Neuronal stem cell (in vitro differentiated cells): ENCODE measurements around the gene MACF1.

Experiments
- DNase-seq: peaks from one replicate; pipeline ENCODE4 v3.0.0-alpha.2; 2013; ENCODE audit warnings: low spot score
- H2AFZ ChIP-seq: one replicate; pipeline ENCODE4 v1.6.1; 2013; ENCODE audit warnings: mild to moderate bottlenecking, low read length, inconsistent platforms
- H2AK5ac ChIP-seq: 2 replicates; pipeline ENCODE4 v1.6.1; 2013; ENCODE audit warnings: low read depth, mild to moderate bottlenecking, inconsistent platforms, low read length, moderate library complexity, mixed read lengths
- H2BK120ac ChIP-seq: 2 replicates; pipeline ENCODE4 v1.6.1; 2013; ENCODE audit warnings: low read depth, mild to moderate bottlenecking, inconsistent platforms, low read length, moderate library complexity, mixed read lengths
- H2BK12ac ChIP-seq: one replicate; pipeline ENCODE4 v1.6.1; 2013; ENCODE audit warnings: low read length, inconsistent platforms
- H2BK15ac ChIP-seq: 2 replicates; pipeline ENCODE4 v1.6.1; 2013; ENCODE audit warnings: mild to moderate bottlenecking, low read length, inconsistent platforms, mixed read lengths
- H2BK5ac ChIP-seq: one replicate; pipeline ENCODE4 v1.6.1; 2013; ENCODE audit warnings: inconsistent platforms, mild to moderate bottlenecking, low read length, moderate library complexity
- H3K14ac ChIP-seq: one replicate; pipeline ENCODE4 v1.6.1; 2013; ENCODE audit warnings: low read length, inconsistent platforms
- H3K18ac ChIP-seq: 2 replicates; pipeline ENCODE4 v1.6.1; 2013; ENCODE audit warnings: low read length, inconsistent platforms
- H3K23ac ChIP-seq: 2 replicates; pipeline ENCODE4 v1.6.1; 2013; ENCODE audit warnings: low read depth, mild to moderate bottlenecking, mixed read lengths, low read length, inconsistent platforms; ENCODE audit not compliant: poor library complexity
- H3K27ac ChIP-seq: replicated peaks from 3 replicates; pipeline ENCODE4 v1.5.1; 2013; ENCODE audit warnings: low read length, inconsistent platforms
- H3K27me3 ChIP-seq, 3 experiments: 2 replicates each; pipeline ENCODE4 v1.6.1; 2013; ENCODE audit warnings: low read length in 3 of 3, mild to moderate bottlenecking in 2 of 3, inconsistent platforms in 1 of 3, low read depth in 1 of 3, mixed read lengths in 1 of 3, moderate library complexity in 1 of 3; ENCODE audit not compliant: control insufficient read depth in 3 of 3, insufficient read depth in 3 of 3
- H3K36me3 ChIP-seq, 2 donors: replicated peaks in 1 of 2; 2 replicates each; pipeline ENCODE4 v1.6.1; 2013; ENCODE audit warnings: low read length in 2 of 2; ENCODE audit not compliant: control insufficient read depth in 2 of 2, insufficient read depth in 2 of 2
- H3K4ac ChIP-seq: 2 replicates; pipeline ENCODE4 v1.6.1; 2013; ENCODE audit warnings: inconsistent platforms, mild to moderate bottlenecking, low read length, moderate library complexity
- H3K4me1 ChIP-seq, 2 donors: 1 replicate in 1 of 2; 2 replicates in 1 of 2; pipeline ENCODE4 v1.6.1; 2013; ENCODE audit warnings: low read length in 2 of 2, low read depth in 1 of 2; ENCODE audit not compliant: control insufficient read depth in 2 of 2, insufficient read depth in 1 of 2
- H3K4me2 ChIP-seq: one replicate; pipeline ENCODE4 v1.6.1; 2013; ENCODE audit warnings: mild to moderate bottlenecking, low read length, inconsistent platforms; ENCODE audit not compliant: insufficient read depth, poor library complexity, severe bottlenecking
- H3K4me3 ChIP-seq, 2 donors: 2 replicates each; pipeline ENCODE4 v1.5.1; 2013; ENCODE audit warnings: low read length in 2 of 2, mild to moderate bottlenecking in 2 of 2, inconsistent platforms in 1 of 2, moderate library complexity in 1 of 2
- H3K79me1 ChIP-seq: one replicate; pipeline ENCODE4 v1.6.1; 2013; ENCODE audit warnings: low read depth, mild to moderate bottlenecking, inconsistent platforms, low read length, moderate library complexity
- H3K9ac ChIP-seq: one replicate; pipeline ENCODE4 v1.6.1; 2013; ENCODE audit warnings: mild to moderate bottlenecking, low read depth, low read length, inconsistent platforms; ENCODE audit not compliant: poor library complexity
- H3K9me3 ChIP-seq, 2 donors: replicated peaks in 1 of 2; 2 replicates each; pipeline versions ENCODE3 to v1.6.1; 2013; ENCODE audit warnings: low read length in 2 of 2, mild to moderate bottlenecking in 2 of 2, inconsistent platforms in 1 of 2, low read depth in 1 of 2, mixed read lengths in 1 of 2, moderate library complexity in 1 of 2; ENCODE audit not compliant: control insufficient read depth in 2 of 2, insufficient read depth in 1 of 2
- H4K8ac ChIP-seq: one replicate; pipeline ENCODE4 v1.6.1; 2013; ENCODE audit warnings: low read depth, mild to moderate bottlenecking, inconsistent platforms, low read length, moderate library complexity
- H4K91ac ChIP-seq: one replicate; pipeline ENCODE4 v1.6.1; 2013; ENCODE audit warnings: low read length, low read depth, mild to moderate bottlenecking, inconsistent platforms; ENCODE audit not compliant: poor library complexity
- WGBS, 2 donors: extraction: QIAGEN DNeasy Blood & Tissue Kit; methylation state at CpG; one replicate each; pipeline ENCODE4 v1.1.7; 2013; ENCODE audit warnings: missing lambda C conversion rate in 2 of 2, mixed read lengths in 1 of 2; ENCODE audit not compliant: insufficient read length in 2 of 2, insufficient replicate concordance in 1 of 2; ENCODE audit errors: extremely low coverage in 2 of 2; 5-methylcytosine and 5-hydroxymethylcytosine counted together

Gene MACF1

DNA sequence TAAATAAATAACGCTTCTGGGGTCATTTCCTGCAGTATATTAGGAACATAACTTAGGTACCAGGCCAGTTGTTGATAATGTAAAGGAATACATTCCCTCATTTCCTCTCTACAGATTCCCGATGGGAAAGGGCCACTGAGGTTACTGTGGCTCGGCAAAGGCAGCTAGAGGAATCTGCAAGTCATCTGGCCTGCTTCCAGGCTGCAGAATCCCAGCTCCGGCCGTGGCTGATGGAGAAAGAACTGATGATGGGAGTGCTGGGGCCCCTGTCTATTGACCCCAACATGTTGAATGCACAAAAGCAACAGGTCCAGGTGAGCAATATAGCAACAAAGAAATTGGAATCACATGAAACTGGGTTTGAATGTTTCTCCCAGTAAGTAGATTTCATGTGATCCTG is 177.3 kb downstream of the MACF1 start:
- Histone ChIP-seq H2BK12ac (no peak overlapping the region), H3K18ac (no peak overlapping the region), H3K4ac (no peak overlapping the region), H3K9ac (no peak overlapping the region), H4K91ac (no peak overlapping the region), H3K36me3 (peaks cover 30 to 94% of the 10 kb centered on the region in 2 donors), H2AFZ (no peak overlapping the region), H3K23ac (no peak overlapping the region), H3K4me1 (no peaks in the 10 kb centered on the region), H3K79me1 (no peaks in the 10 kb centered on the region), H3K4me2 (no peak overlapping the region), H2AK5ac (no peak overlapping the region), H4K8ac (no peak overlapping the region), H3K27ac (no peak overlapping the region), H3K9me3 (peaks cover 0 to 1% of the 10 kb centered on the region in 2 donors), H2BK5ac (no peak overlapping the region), H3K4me3 (no peak overlapping the region), H2BK120ac (no peak overlapping the region), H3K14ac (no peak overlapping the region), H2BK15ac (no peak overlapping the region), H3K27me3 (no peaks in the 10 kb centered on the region)
- DNase-seq: no peak
- WGBS, 2 donors: no CpG with 5 or more reads among the region's 5 CpGs

DNA sequence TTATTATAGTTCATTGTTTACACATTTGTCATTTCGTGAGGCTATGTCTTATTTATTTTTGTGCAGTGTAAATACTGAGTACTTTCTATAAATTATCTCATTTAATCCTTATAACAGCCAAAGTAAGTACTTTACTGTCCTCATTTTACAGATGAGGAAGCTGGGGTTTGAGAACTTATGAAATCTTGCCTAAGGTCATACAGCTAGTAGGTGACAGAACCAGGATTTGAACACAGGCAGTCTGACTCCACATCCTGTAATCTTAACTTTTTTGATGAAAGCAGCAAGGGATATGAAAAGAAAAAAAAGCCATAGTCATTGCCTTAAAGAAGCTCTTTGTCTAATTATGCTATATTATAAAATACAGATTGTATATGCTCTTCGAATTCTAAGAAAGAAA is 179.8 kb downstream of the MACF1 start:
- no peak overlapping the region for H2BK15ac ChIP-seq
- DNase-seq: no peak
- no peak overlapping the region for H4K91ac ChIP-seq
- H2BK120ac ChIP-seq: no peak overlapping the region
- H3K27me3 ChIP-seq: no peaks in the 10 kb centered on the region
- H3K4me2 ChIP-seq: no peak overlapping the region
- H3K9ac ChIP-seq: no peak overlapping the region
- H3K9me3 ChIP-seq: peaks cover 0 to 1% of the 10 kb centered on the region in 2 donors
- no peak overlapping the region for H3K14ac ChIP-seq
- H2AFZ ChIP-seq: no peak overlapping the region
- H4K8ac ChIP-seq: no peak overlapping the region
- H3K79me1 ChIP-seq: no peaks in the 10 kb centered on the region
- H2AK5ac ChIP-seq: no peak overlapping the region
- no CpG with 5 or more reads among the region's 2 CpGs for WGBS, 2 donors
- no peak overlapping the region for H2BK12ac ChIP-seq
- H3K36me3 ChIP-seq: peaks cover 39 to 97% of the 10 kb centered on the region in 2 donors
- no peak overlapping the region for H3K27ac ChIP-seq
- no peak overlapping the region for H3K4me3 ChIP-seq
- no peak overlapping the region for H3K4ac ChIP-seq
- H3K18ac ChIP-seq: no peak overlapping the region
- H3K23ac ChIP-seq: no peak overlapping the region
- H2BK5ac ChIP-seq: no peak overlapping the region
- no peaks in the 10 kb centered on the region for H3K4me1 ChIP-seq

DNA sequence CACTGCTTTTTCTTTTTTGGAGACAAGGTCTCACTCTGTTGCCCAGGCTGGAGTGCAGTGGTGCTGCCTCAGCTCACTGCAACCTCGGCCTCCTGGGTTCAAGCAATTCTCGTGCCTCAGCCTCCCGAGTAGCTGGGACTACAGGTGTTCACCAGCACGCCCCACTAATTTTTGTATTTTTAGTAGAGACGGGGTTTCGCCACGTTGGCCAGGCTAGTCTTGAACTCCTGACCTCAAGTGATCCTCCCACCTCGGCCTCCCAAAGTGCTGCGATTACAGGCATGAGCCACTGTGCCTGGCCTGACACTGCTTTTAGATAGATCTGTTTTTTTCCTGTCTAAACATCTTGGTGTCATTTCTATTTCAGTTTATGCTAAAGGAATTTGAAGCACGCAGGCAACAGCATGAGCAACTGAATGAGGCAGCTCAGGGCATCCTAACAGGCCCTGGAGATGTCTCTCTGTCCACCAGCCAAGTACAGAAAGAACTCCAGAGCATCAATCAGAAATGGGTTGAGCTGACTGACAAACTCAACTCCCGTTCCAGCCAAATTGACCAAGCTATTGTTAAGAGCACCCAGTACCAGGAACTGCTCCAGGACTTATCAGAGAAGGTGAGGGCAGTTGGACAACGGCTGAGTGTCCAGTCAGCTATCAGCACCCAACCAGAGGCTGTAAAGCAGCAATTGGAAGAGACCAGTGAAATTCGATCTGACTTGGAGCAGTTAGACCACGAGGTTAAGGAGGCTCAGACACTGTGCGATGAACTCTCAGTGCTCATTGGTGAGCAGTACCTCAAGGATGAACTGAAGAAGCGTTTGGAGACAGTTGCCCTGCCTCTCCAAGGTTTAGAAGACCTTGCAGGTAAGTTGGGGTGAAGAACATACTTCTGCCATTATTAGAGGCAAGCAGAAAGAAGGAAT is 180.8 kb downstream of the MACF1 start:
- Histone ChIP-seq H3K27me3 (no peaks in the 10 kb centered on the region), H3K4me1 (no peaks in the 10 kb centered on the region), H3K4me2 (no peak overlapping the region), H3K9me3 (peaks cover 0 to 1% of the 10 kb centered on the region in 2 donors), H2BK5ac (no peak overlapping the region), H3K27ac (no peak overlapping the region), H2BK120ac (no peak overlapping the region), H3K23ac (no peak overlapping the region), H3K18ac (no peak overlapping the region), H3K4me3 (no peak overlapping the region), H3K36me3 (peaks cover 39 to 97% of the 10 kb centered on the region in 2 donors), H3K79me1 (no peaks in the 10 kb centered on the region), H4K91ac (no peak overlapping the region), H2BK15ac (no peak overlapping the region), H4K8ac (no peak overlapping the region), H2AK5ac (no peak overlapping the region), H3K4ac (no peak overlapping the region), H2BK12ac (no peak overlapping the region), H3K14ac (no peak overlapping the region), H2AFZ (no peak overlapping the region), H3K9ac (no peak overlapping the region)
- no peak for DNase-seq
- no CpG with 5 or more reads among the region's 16 CpGs for WGBS, 2 donors

DNA sequence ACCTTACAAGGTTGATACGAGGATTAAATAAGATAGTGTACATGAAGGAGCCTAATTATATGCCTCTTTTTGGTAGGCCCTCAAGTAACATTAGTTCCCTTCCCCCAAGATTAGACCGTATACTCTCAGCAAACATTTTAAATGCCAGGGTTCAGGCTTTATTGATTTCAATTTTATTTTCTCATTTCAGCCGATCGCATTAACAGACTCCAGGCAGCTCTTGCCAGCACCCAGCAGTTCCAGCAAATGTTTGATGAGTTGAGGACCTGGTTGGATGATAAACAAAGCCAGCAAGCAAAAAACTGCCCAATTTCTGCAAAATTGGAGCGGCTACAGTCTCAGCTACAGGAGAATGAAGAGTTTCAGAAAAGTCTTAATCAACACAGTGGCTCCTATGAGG is 182.5 kb downstream of the MACF1 start:
- no CpG with 5 or more reads among the region's 5 CpGs for WGBS, 2 donors
- Histone ChIP-seq H2AFZ (no peak overlapping the region), H3K23ac (no peak overlapping the region), H3K9ac (no peak overlapping the region), H3K4ac (no peak overlapping the region), H2BK5ac (no peak overlapping the region), H4K91ac (no peak overlapping the region), H3K4me1 (peaks cover 4 to 9% of the 10 kb centered on the region in 2 donors), H3K14ac (no peak overlapping the region), H2BK12ac (no peak overlapping the region), H3K9me3 (no peaks in the 10 kb centered on the region), H3K27ac (no peak overlapping the region), H2BK120ac (no peak overlapping the region), H2AK5ac (no peak overlapping the region), H4K8ac (no peak overlapping the region), H3K18ac (no peak overlapping the region), H3K4me3 (no peak overlapping the region), H3K4me2 (no peak overlapping the region), H3K27me3 (no peaks in the 10 kb centered on the region), H3K79me1 (no peaks in the 10 kb centered on the region), H3K36me3 (peaks cover 29 to 88% of the 10 kb centered on the region in 2 donors), H2BK15ac (no peak overlapping the region)
- no peak for DNase-seq
